ENCODE data around the gene ITSN1.

DNA sequence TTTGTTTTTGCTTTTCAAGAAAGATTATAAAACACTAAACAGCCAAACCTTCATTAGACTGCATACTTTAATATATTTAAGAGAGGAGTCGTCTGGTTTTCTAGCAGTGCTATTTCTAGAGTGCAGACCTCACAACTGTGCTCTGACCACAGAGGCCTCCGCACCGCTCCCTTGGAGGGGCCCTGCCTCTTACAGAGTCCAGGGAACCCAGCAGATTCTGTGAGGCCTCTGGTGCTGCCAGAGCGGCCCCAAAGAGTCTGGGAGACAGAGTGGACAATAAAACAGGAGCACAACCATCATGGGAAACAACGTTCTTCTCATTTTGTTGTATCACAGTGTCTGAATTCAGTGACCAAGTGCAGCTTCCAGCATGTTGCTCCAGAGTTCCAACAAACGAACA lies 267.5 kb downstream of the ITSN1 start:
- TF ChIP-seq, protein P1, sequence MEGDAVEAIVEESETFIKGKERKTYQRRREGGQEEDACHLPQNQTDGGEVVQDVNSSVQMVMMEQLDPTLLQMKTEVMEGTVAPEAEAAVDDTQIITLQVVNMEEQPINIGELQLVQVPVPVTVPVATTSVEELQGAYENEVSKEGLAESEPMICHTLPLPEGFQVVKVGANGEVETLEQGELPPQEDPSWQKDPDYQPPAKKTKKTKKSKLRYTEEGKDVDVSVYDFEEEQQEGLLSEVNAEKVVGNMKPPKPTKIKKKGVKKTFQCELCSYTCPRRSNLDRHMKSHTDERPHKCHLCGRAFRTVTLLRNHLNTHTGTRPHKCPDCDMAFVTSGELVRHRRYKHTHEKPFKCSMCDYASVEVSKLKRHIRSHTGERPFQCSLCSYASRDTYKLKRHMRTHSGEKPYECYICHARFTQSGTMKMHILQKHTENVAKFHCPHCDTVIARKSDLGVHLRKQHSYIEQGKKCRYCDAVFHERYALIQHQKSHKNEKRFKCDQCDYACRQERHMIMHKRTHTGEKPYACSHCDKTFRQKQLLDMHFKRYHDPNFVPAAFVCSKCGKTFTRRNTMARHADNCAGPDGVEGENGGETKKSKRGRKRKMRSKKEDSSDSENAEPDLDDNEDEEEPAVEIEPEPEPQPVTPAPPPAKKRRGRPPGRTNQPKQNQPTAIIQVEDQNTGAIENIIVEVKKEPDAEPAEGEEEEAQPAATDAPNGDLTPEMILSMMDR (IDR thresholded peaks at IDR 0.05; ENCODE audit: low read depth, low read length, poor library complexity, severe bottlenecking), result no peak
- no peak for TF ChIP-seq EZH2phosphoT487 (IDR thresholded peaks at IDR 0.05; ENCODE audit: borderline replicate concordance, low read length)

Data from DOHH2 (cell line).